GM23338 (cell line): ENCODE data around the gene CALCOCO1. TPM values are rescaled to one million over a fixed set of nuclear protein-coding genes. Genes with fewer than 3 reads are reported as not detected.

ENCODE experiments used
- ATAC-seq: fragments of 200-7000 bp; cut with Tn5 transposase; 3 replicates; pipeline ENCODE4 v1.9.1; 2020
- DNase-seq: peaks from one replicate; pipeline ENCODE4 v3.0.0-alpha.2; 2015; ENCODE audit warnings: low spot score
- H2AFZ ChIP-seq: fragments of 200-600 bp; sonication (generic); 2 replicates; pipeline ENCODE4 v1.8.0; 2016; ENCODE audit warnings: antibody characterized with exemption, mild to moderate bottlenecking, moderate library complexity
- H3F3A ChIP-seq: fragments of 200-600 bp; sonication (generic); replicated peaks from 2 replicates; pipeline ENCODE4 v1.8.0; 2017; ENCODE audit warnings: antibody characterized with exemption, mixed run types, low read depth
- H3K27ac ChIP-seq: fragments of 200-600 bp; sonication (generic); 2 replicates; pipeline ENCODE4 v1.6.1; 2016; ENCODE audit warnings: low read depth
- H3K27me3 ChIP-seq: fragments of 200-600 bp; sonication (generic); 2 replicates; pipeline ENCODE4 v1.8.0; 2016; ENCODE audit warnings: mild to moderate bottlenecking, mixed run types, moderate library complexity; ENCODE audit not compliant: insufficient read depth
- H3K36me3 ChIP-seq: fragments of 200-600 bp; sonication (generic); 2 replicates; pipeline ENCODE4 v1.8.0; 2016; ENCODE audit warnings: mild to moderate bottlenecking; ENCODE audit not compliant: insufficient read depth
- H3K4me1 ChIP-seq: fragments of 200-600 bp; sonication (generic); 2 replicates; pipeline ENCODE4 v1.8.0; 2016; ENCODE audit warnings: mild to moderate bottlenecking, moderate library complexity; ENCODE audit not compliant: insufficient read depth
- H3K4me2 ChIP-seq: fragments of 200-600 bp; sonication (generic); 2 replicates; pipeline ENCODE4 v1.7.1; 2017; ENCODE audit warnings: mixed run types
- H3K4me3 ChIP-seq: fragments of 200-600 bp; sonication (generic); 2 replicates; pipeline ENCODE4 v1.6.1; 2016; ENCODE audit warnings: mixed run types
- H3K79me2 ChIP-seq: fragments of 200-600 bp; sonication (generic); replicated peaks from 2 replicates; pipeline ENCODE4 v1.8.0; 2017; ENCODE audit warnings: mild to moderate bottlenecking; ENCODE audit not compliant: insufficient read depth
- H3K9me2 ChIP-seq: fragments of 200-600 bp; sonication (generic); 2 replicates; pipeline ENCODE4 v1.8.0; 2017; ENCODE audit not compliant: insufficient read depth
- H4K20me1 ChIP-seq: fragments of 200-600 bp; sonication (generic); replicated peaks from 2 replicates; pipeline ENCODE4 v1.8.0; 2017; ENCODE audit warnings: mild to moderate bottlenecking; ENCODE audit not compliant: insufficient read depth
- H3K27ac Mint-ChIP-seq: 2 replicates; pipeline ENCODE4 v1.8.0; 2020; ENCODE audit warnings: inconsistent platforms, mild to moderate bottlenecking, moderate library complexity, mixed read lengths
- H3K27me3 Mint-ChIP-seq: 3 replicates; pipeline ENCODE4 v1.8.0; 2022; ENCODE audit warnings: low read depth, mild to moderate bottlenecking, moderate library complexity, mixed read lengths, inconsistent platforms; ENCODE audit not compliant: insufficient read depth, poor library complexity
- H3K36me3 Mint-ChIP-seq: 3 replicates; pipeline ENCODE4 v1.8.0; 2021; ENCODE audit warnings: low read depth, mild to moderate bottlenecking, inconsistent platforms, moderate library complexity, mixed read lengths
- H3K4me1 Mint-ChIP-seq: 3 replicates; pipeline ENCODE4 v1.8.0; 2020; ENCODE audit warnings: mild to moderate bottlenecking, inconsistent platforms, mixed read lengths
- H3K4me3 Mint-ChIP-seq: 3 replicates; pipeline ENCODE4 v1.8.0; 2021; ENCODE audit warnings: moderate library complexity, mild to moderate bottlenecking, inconsistent platforms, mixed read lengths
- H3K9me3 Mint-ChIP-seq: 3 replicates; pipeline ENCODE4 v1.8.0; 2020; ENCODE audit warnings: moderate library complexity, mild to moderate bottlenecking, inconsistent platforms, mixed read lengths
- CREB1 ChIP-seq: fragments of 250-450 bp; sonication (Bioruptor Pico); IDR thresholded peaks from 2 replicates; pipeline ENCODE4 v1.5.0; 2020; ENCODE audit warnings: low read depth, mild to moderate bottlenecking, moderate library complexity
- CTCF ChIP-seq, 2 experiments: fragments of 200-600 bp in 1 of 2; sonication (generic) in 1 of 2; conservative IDR thresholded peaks; 2 replicates each; pipeline versions ENCODE4 v1.5.1 to v1.6.1; 2016 to 2017; ENCODE audit warnings: antibody characterized with exemption in 2 of 2, low read depth in 2 of 2, mild to moderate bottlenecking in 2 of 2, moderate library complexity in 1 of 2
- EZH2 ChIP-seq: fragments of 200-600 bp; sonication (generic); IDR thresholded peaks from one replicate; pipeline ENCODE4 v1.8.0; 2017; ENCODE audit warnings: antibody characterized with exemption, mild to moderate bottlenecking, low read depth; ENCODE audit not compliant: unreplicated experiment
- EZH2phosphoT487 ChIP-seq: fragments of 200-600 bp; sonication (generic); IDR thresholded peaks from one replicate; pipeline ENCODE4 v1.8.1; 2018; ENCODE audit warnings: antibody characterized with exemption; ENCODE audit not compliant: unreplicated experiment
- JUNB ChIP-seq: IDR thresholded peaks from one replicate; pipeline ENCODE4 v1.6.1; 2016; ENCODE audit warnings: antibody characterized with exemption; ENCODE audit not compliant: unreplicated experiment
- NANOG ChIP-seq: IDR thresholded peaks from 2 replicates; pipeline ENCODE4 v1.6.1; 2016; ENCODE audit warnings: antibody characterized with exemption, borderline replicate concordance
- POLR2AphosphoS5 ChIP-seq: IDR thresholded peaks from 2 replicates; pipeline ENCODE4 v1.6.1; 2016; ENCODE audit warnings: antibody characterized with exemption, low read depth
- REST ChIP-seq: IDR thresholded peaks from one replicate; pipeline ENCODE4 v1.6.1; 2018; ENCODE audit warnings: antibody characterized with exemption; ENCODE audit not compliant: unreplicated experiment
- STAT1 ChIP-seq: IDR thresholded peaks from one replicate; pipeline ENCODE4 v1.6.1; 2016; ENCODE audit warnings: antibody characterized with exemption; ENCODE audit not compliant: unreplicated experiment
- ZNF114 ChIP-seq: fragments of 250-450 bp; sonication (Bioruptor Pico); IDR thresholded peaks from 2 replicates; pipeline ENCODE4 v1.5.0; 2020; ENCODE audit warnings: mild to moderate bottlenecking, moderate library complexity
- ZNF331 ChIP-seq: fragments of 250-450 bp; sonication (Bioruptor Pico); IDR thresholded peaks from 2 replicates; pipeline ENCODE4 v1.5.0; 2020; ENCODE audit warnings: low read depth, mild to moderate bottlenecking, moderate library complexity
- polyA plus RNA-seq: library from polyadenylated mRNA; unstranded; fragments of >200 nt; fragmentation: Nextera tagmentation; extraction: Ambion mirVana; gene quantifications from 2 replicates; pipeline ENCODE4 v1.2.1, GENCODE V29; 2016
- total RNA-seq: library from RNA; depleted of rRNA; stranded (reverse); fragments of >200 nt; shearing (Covaris generic); gene quantifications from 2 replicates; pipeline ENCODE4 v1.2.3, GENCODE V29; 2014
- TF ChIP-seq, protein P1 (sequence below): IDR thresholded peaks from 2 replicates; pipeline ENCODE4 v1.6.1; 2016; ENCODE audit warnings: antibody characterized with exemption

Gene CALCOCO1
- total and polyA plus RNA-seq, 2 experiments from 2014 or later, result 6.5 to 20.4 TPM

DNA sequence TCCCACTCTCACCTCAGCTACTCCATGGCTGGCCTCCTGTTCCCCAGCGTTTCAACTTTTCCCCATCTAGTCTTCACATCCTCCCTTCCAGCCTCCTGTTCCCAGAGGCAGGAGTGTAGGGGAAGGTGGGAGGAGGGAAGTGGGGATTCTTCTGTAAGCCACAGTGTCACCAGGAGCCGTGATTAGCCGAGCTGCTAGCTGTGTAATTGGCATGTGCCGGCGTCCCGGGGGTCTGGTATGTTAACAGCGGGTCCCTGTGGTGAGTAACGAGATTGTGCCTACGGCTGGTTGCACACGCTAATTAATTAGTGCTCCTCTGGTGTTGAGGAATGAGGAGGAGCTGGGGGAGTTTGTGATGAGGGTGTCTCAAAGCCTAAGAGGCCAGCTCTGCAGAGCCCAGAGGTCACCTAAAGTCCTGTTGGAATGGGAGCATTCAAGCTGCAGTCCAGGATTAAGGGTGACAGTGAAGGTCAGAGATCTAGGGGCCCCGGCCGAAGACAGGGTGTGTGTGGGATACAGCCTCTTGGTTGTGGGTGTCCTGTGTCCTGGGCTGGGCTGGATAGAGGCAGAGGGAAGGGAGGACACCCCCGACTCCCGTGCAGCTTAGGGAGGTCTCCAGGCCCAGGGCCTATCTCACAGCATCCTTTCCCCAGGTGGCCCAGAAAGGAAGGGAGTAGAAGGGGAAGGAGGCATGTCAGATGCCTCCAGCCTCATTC is 10.0 kb upstream of the CALCOCO1 start:
- peaks cover 7% of the 10 kb centered on the region; the same call in 1 of the 2 replicates for H3K4me1 ChIP-seq
- H3K27ac ChIP-seq, result no peak overlapping the region
- Mint-ChIP-seq H3K4me3 (0 out of 3 replicates have a peak overlapping the region, but pooled peaks have one; percentile 16), H3K36me3 (no peaks in the 10 kb centered on the region), H3K4me1 (peaks cover 12% of the 10 kb centered on the region), H3K9me3 (no peaks in the 10 kb centered on the region; the same call in 2 of the 3 replicates), H3K27me3 (peaks cover 37% of the 10 kb centered on the region), H3K27ac (no peak overlapping the region)
- no peak overlapping the region for H2AFZ ChIP-seq
- H3F3A ChIP-seq, result no peaks in the 10 kb centered on the region
- no peaks in the 10 kb centered on the region for H3K9me2 ChIP-seq
- no peaks in the 10 kb centered on the region for H4K20me1 ChIP-seq
- no peaks in the 10 kb centered on the region for H3K79me2 ChIP-seq
- no peak for ATAC-seq
- H3K4me3 ChIP-seq, result no peak overlapping the region
- no peak for TF ChIP-seq ZNF331 (CRISPR knock-in tag)
- no peak for TF ChIP-seq ZNF114 (CRISPR knock-in tag)
- TF ChIP-seq REST, result no peak
- TF ChIP-seq, protein P1, sequence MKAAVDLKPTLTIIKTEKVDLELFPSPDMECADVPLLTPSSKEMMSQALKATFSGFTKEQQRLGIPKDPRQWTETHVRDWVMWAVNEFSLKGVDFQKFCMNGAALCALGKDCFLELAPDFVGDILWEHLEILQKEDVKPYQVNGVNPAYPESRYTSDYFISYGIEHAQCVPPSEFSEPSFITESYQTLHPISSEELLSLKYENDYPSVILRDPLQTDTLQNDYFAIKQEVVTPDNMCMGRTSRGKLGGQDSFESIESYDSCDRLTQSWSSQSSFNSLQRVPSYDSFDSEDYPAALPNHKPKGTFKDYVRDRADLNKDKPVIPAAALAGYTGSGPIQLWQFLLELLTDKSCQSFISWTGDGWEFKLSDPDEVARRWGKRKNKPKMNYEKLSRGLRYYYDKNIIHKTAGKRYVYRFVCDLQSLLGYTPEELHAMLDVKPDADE, result no peak
- no peak for TF ChIP-seq EZH2phosphoT487
- no peak for TF ChIP-seq EZH2
- TF ChIP-seq CREB1 (CRISPR knock-in tag), result no peak
- no peak for TF ChIP-seq JUNB
- no peak for TF ChIP-seq STAT1
- TF ChIP-seq POLR2AphosphoS5, result no peak
- no peak for DNase-seq
- H3K36me3 ChIP-seq, result no peaks in the 10 kb centered on the region
- peaks cover 85% of the 10 kb centered on the region for H3K27me3 ChIP-seq
- H3K4me2 ChIP-seq, result no peak overlapping the region

GRCh38 chr12:53736592-53736991 is 9.3 kb upstream of the CALCOCO1 start:
- no peaks in the 10 kb centered on the region for H4K20me1 ChIP-seq
- H3K4me1 Mint-ChIP-seq, result peaks cover 12% of the 10 kb centered on the region
- no peaks in the 10 kb centered on the region for H3K36me3 Mint-ChIP-seq
- no peak overlapping the region for H2AFZ ChIP-seq
- no peaks in the 10 kb centered on the region; the same call in 2 of the 3 replicates for H3K9me3 Mint-ChIP-seq
- no peaks in the 10 kb centered on the region for H3F3A ChIP-seq
- peaks cover 78% of the 10 kb centered on the region for H3K27me3 ChIP-seq
- H3K4me2 ChIP-seq, result no peak overlapping the region
- no peaks in the 10 kb centered on the region for H3K79me2 ChIP-seq
- H3K27me3 Mint-ChIP-seq, result peaks cover 40% of the 10 kb centered on the region
- H3K4me3 Mint-ChIP-seq, result no peak overlapping the region
- H3K4me3 ChIP-seq, result no peak overlapping the region
- H3K27ac ChIP-seq, result no peak overlapping the region
- peaks cover 7% of the 10 kb centered on the region; the same call in 1 of the 2 replicates for H3K4me1 ChIP-seq
- TF ChIP-seq EZH2 (no peak), ZNF114 (CRISPR knock-in tag) (no peak), STAT1 (no peak), ZNF331 (CRISPR knock-in tag) (no peak), POLR2AphosphoS5 (no peak), CTCF (conservative IDR thresholded peaks at IDR 0.05; ENCODE audit: low read depth in 2 of 2) (no peak), EZH2phosphoT487 (no peak), NANOG (no peak), REST (no peak), CREB1 (CRISPR knock-in tag) (no peak)
- DNase-seq (no peak), ATAC-seq (no peak)
- H3K27ac Mint-ChIP-seq, result no peak overlapping the region
- no peaks in the 10 kb centered on the region for H3K36me3 ChIP-seq
- no peaks in the 10 kb centered on the region for H3K9me2 ChIP-seq
